Measurements from ENCODE around the gene RACGAP1. TPM values are rescaled to one million over a fixed set of nuclear protein-coding genes. Genes with fewer than 3 reads are reported as not detected.

The RACGAP1 gene
- polyA plus RNA-seq, 1 of the 3 experiments (the other 2 are of a cell fraction): 21.5 TPM

DNA sequence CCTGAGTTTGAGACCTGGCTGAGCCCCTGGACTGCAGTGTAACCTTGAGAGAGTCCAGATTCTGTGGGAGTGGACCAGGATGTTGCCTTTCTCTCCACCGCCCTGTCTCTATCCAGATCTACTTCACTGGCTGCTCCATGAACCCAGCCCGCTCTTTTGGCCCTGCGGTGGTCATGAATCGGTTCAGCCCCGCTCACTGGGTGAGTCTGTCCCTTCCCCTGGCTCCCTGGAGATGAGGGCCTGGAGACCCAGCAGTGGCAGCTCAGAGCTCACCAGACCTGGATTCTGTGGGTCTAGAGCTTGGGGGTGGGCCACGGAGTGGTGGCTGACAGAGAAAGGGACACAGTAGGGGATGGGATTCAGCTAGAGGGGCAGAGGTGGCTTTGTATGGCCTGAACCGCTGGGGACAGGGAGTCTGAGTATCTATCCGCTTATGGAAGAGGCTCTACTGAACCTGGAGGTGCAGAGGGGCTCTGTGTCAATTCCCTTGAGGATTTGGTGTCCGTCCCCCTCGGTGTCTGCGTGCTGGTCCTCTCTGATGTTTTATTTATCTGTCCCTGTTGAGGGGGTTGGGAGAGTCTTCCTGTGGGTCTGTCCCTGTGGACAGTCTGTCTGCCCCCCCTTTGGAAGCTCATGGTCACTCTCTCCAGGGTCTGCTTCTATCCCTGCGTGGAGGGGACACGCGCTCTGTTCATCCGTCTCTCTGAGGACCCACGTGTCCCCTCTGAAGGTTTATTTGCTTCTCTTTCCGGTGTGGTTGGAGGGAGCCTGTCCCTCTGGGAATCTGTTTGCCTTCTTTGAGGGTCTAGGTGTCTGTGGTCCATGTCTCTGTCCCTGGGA lies 61.1 kb downstream of the RACGAP1 start:
- TF ChIP-seq NFIC (IDR thresholded peaks at IDR 0.05; ENCODE audit: borderline replicate concordance) (no peak), JUND (IDR thresholded peaks at IDR 0.05) (no peak), RCOR1 (IDR thresholded peaks at IDR 0.05; ENCODE audit: low read length) (no peak), SMC3 (IDR thresholded peaks at IDR 0.05; ENCODE audit: low read depth, low read length) (no peak), ELF1 (IDR thresholded peaks at IDR 0.05) (no peak), POLR2AphosphoS5 (IDR thresholded peaks at IDR 0.05; ENCODE audit: low read depth, low read length) (no peak), USF1 (IDR thresholded peaks at IDR 0.05; ENCODE audit: borderline replicate concordance, low read depth) (no peak), GABPA (IDR thresholded peaks at IDR 0.05; ENCODE audit: low read depth) (no peak), MEF2A (IDR thresholded peaks at IDR 0.05; ENCODE audit: borderline replicate concordance, low read depth) (no peak), CHD2 (IDR thresholded peaks at IDR 0.05; ENCODE audit: low read length, partially characterized antibody) (no peak), EP300 (IDR thresholded peaks at IDR 0.05; ENCODE audit: borderline replicate concordance in 1 of 2, low read depth in 1 of 2, low read length in 1 of 2) (no peak), TCF12 (IDR thresholded peaks at IDR 0.05) (no peak), TEAD4 (IDR thresholded peaks at IDR 0.05; ENCODE audit: borderline replicate concordance, insufficient read depth) (no peak), FOXM1 (IDR thresholded peaks at IDR 0.05; ENCODE audit: low read depth) (no peak), YY1 (IDR thresholded peaks at IDR 0.05; ENCODE audit: low read depth) (no peak), USF2 (IDR thresholded peaks at IDR 0.05; ENCODE audit: borderline replicate concordance, low read depth, low read length) (no peak), GATA2 (CRISPR knock-in tag; IDR thresholded peaks at IDR 0.05) (no peak)
- TF ChIP-seq, protein P1, sequence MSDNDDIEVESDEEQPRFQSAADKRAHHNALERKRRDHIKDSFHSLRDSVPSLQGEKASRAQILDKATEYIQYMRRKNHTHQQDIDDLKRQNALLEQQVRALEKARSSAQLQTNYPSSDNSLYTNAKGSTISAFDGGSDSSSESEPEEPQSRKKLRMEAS (IDR thresholded peaks at IDR 0.05; ENCODE audit: low read depth): no peak
- no peak for DNase-seq
- peaks cover 18 to 19% of the 10 kb centered on the region in 2 experiments; a peak in 3 of 4 replicates for H3K4me1 ChIP-seq (ENCODE audit: control insufficient read depth in 1 of 2, insufficient read depth in 2 of 2, low read depth in 1 of 2, low read length in 1 of 2)
- no peaks in the 10 kb centered on the region for H3K79me2 ChIP-seq (ENCODE audit: insufficient read depth)
- no peak overlapping the region for H3K4me3 ChIP-seq (ENCODE audit: low read depth in 2 of 2, low read length in 1 of 2)
- no peak overlapping the region for H2AFZ ChIP-seq (ENCODE audit: low read depth)
- H3K9me3 ChIP-seq: no peaks in the 10 kb centered on the region
- H3K9ac ChIP-seq: no peak overlapping the region
- no peak overlapping the region for H3K4me2 ChIP-seq
- no peaks in the 10 kb centered on the region for H3F3A ChIP-seq (replicated peaks; ENCODE audit: insufficient read depth)
- H3K9me2 ChIP-seq: no peaks in the 10 kb centered on the region
- POLR2A ChIA-PET: interaction anchor here (1.0 kb wide), 1 partner anchor 121 kb away, joined by 4 read pairs; the partner anchor contains the start of gene SMARCD1
- H3K36me3 ChIP-seq (replicated peaks in 1 of 2; ENCODE audit: control insufficient read depth in 1 of 2, insufficient read depth in 2 of 2, low read length in 1 of 2): no peaks in the 10 kb centered on the region
- H3K27ac ChIP-seq (ENCODE audit: low read depth in 2 of 2, low read length in 1 of 2): no peak overlapping the region
- 93% methylated on average over 15 of the region's 17 CpGs for WGBS (ENCODE audit: low lambda C conversion rate)
- no peaks in the 10 kb centered on the region for H4K20me1 ChIP-seq (ENCODE audit: insufficient read depth)
- H3K27me3 ChIP-seq (ENCODE audit: insufficient read depth): no peaks in the 10 kb centered on the region
- CTCF ChIA-PET: interaction anchor here (1.0 to 20.3 kb wide), 6 partner anchors 15 to 101 kb away, joined by 3 to 1401 read pairs (median 143); partner anchors contain the start of gene ASIC1
